NCI-H2227 (cell line): ENCODE measurements around the gene FBXO33.
A peak's percentile ranks its signal among the peaks of the same experiment; 100 is the strongest.
"Not testable (repeated sequence)": the region's sequence is repeated elsewhere in the genome, so short reads cannot be mapped to it uniquely, and the experiment has no call there.

Experiments used
- DNase-seq: peaks from one replicate; lab custom pipeline; 2025; ENCODE audit not compliant: unreplicated experiment; lab: John Stamatoyannopoulos, UW

The FBXO33 gene

DNA sequence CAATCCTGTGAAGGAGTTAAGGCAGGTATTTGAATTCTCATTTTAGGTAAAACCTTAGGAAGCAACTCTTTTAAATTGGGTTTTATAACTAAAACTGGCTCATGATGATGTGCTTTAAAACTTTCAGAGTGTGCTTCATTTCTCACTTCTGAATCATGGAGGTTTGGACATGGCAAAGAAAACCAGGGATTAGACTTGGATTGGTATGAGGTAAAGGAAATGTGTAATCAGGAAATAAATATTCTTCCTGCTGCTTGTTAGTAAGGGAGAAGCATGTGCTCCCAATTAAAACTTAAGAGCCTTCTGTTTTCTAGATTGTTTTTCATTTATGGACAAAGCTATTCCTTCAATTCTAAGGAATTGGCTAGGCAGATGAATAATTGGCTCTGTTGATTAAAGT is 57.4 kb downstream of the FBXO33 start:
- DNase-seq: no peak

DNA sequence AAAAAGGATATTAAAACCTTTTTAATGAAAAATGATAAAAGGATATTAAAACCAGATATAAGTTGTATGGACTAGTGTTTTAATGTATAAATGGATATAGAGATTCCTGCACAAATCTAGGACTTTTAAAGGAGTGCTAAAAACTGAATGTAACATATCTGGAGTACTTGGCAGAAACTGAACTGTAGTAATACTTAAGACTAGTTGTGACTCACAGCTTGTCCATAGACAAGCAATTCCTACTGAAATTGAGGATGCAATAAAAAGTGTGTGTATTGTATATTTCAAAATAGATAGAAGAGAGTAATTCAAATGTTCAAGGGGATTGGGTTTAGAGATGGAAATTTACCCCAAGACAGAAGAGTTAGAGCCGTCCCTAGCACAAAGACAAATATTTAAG is 59.6 kb downstream of the FBXO33 start:
- no peak for DNase-seq

DNA sequence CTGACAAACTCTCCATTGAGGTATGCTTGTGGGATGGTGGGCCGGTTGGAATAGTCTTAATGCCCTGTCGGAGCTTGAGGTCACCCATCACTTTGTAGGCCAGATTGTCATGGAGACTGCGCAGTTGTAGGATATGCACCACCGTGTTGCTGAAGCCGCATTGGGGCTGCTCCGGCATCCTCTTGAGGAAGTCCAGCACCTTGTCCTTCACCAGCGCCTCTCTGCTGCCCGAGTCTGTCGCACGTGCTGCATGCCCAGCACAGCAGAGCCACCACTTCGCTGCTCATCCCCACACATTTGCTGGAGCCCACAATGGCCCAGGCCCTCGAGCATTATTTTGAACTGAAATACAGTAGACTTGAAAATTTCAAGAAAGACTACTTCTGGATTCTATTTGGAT is 61.8 kb downstream of the FBXO33 start:
- no peak for DNase-seq

- DNase-seq: no peak
Measured at GRCh38 chr14:39369029-39369428, 63.2 kb downstream of the FBXO33 start.

DNA sequence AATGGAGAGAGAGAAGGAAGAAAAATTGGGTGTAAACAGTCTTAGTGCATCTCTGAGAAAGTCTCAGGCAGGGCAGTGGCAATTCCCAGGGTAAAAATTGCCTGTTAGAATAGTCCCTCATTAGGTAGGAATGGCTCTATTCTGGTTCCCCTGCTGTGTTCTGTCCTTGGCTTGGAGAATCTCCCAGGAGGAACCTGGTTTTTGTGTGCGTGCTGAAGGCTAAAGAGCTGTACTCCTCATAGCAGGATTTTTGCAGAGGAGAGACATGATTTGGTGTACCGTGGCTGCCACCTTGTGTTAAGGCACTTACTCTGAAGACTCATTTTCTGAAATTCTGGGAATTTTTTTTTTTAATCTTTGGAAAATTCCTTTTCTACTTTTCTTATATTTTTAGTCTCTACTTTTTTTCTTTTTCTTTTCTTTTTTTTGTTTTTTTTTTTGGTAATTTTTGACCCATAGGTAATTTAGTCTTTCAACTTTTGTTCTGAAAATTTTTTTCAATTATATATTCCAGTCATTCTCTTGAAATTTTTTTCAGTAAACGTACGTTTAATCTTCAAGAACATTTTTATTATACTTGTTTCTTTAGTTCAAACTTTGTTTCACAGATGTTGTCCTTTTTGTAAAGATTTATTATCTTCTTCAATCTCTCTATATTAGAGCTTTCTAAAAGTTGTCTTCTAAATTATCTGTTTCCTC is 63.8 kb downstream of the FBXO33 start:
- DNase-seq: peak; percentile 89

GRCh38 chr14:39367387-39367751 is 64.9 kb downstream of the FBXO33 start:
- no peak for DNase-seq

DNA sequence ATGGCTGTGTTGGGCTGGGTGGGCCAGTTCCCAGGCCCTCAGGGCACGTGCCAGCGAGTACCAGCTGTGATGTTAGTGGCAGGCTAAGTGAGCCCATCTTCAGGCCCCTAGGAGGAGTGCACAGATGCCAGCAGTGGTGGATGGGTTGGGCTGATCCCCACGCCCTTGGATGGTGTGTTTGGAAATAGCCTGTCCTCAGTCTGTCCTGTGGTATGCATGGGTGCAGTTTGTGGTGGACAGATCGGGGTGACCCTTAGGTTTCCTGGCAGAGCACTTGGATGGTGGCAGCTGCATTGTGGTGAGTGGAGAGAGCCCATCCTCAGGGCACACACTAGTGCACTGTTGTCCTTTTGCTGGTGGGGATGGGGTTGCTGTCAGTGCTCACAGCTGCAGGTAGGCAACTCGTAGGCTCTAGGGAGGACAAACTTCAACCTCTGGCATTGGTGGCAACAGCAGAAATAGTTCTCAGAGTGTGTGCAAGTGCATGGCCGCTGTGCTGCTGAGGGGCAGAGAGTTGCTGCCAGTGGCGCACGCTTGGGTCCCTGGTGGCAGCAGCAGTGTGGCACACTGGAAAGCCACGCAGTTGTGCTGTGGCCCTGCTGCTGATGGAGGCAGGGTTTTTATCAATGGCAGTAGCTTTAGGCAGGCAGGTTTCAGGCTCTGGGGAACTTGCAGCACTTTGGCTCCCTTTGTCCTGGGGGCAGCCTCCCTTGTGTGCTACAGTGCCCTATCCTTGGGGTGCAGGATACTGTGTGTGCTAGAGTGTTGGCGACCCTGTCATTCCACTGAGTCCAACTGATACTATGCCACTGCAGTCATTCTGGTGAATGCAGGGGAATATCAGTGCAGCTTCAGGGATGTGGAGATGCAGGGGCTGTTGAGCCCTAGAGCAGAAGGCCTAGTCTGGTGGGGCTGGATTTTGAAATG is 65.5 kb downstream of the FBXO33 start:
- DNase-seq: no peak

DNA sequence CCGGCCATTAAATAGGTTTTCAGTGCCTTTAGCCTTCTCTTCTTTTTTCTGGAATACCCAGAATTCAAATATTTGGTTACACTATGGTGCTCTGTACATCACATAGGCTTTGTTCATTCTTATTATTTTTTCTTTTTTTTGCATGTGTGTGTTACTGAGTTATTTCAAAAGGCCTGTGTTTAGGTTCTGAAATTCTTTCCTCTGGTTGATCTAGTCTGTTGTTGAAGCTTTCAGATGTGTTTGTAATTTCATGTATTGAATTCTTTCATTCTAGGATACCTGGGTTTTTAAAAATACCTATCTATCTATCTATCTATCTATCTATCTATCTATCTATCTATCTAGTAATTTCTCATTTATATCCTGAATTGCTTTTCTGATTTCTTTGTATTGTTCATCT is 66.9 kb downstream of the FBXO33 start:
- DNase-seq: no peak

GRCh38 chr14:39364509-39364908 is 67.7 kb downstream of the FBXO33 start:
- no peak for DNase-seq

GRCh38 chr14:39361556-39361955 is 70.7 kb downstream of the FBXO33 start:
- DNase-seq: not testable (repeated sequence)

DNA sequence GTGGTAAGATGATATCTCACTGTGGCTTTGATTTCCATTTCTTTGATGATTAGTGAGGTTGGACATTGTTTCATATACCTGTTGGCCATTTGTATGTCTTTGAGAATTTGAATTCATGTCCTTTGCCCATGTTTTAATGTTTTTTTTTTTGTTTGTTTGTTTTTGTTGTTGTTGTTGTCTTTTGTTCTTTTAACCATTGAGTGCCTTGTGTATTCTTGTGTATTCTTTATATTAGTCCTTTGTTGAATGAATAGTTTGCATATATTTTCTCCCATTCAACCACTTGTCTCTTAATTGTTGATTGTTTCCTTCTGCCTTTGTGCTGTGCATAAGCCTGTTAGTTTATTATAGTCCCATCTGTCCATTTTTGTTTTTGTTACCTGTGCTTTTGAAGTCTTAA is 71.9 kb downstream of the FBXO33 start:
- no peak for DNase-seq

GRCh38 chr14:39359069-39359468 is 73.2 kb downstream of the FBXO33 start:
- DNase-seq: not testable (repeated sequence)

DNA sequence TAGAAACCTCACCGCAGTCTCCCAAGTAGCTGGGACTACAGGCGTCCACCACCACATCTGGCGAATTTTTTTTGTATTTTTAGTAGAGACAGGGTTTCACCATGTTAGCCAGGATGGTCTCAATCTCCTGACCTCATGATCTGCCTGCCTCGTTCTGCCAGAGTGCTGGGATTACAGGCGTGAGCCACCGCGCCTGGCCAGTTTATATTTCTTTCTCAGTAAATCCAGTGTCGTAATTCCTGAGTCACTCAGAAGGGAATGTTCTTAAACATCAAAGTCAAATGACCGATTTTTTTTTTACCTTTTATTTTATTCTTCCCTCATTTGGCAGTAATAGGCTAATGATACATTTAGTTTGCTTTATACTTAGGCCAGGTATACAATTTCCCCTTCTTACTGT is 80.5 kb downstream of the FBXO33 start:
- no peak for DNase-seq

DNA sequence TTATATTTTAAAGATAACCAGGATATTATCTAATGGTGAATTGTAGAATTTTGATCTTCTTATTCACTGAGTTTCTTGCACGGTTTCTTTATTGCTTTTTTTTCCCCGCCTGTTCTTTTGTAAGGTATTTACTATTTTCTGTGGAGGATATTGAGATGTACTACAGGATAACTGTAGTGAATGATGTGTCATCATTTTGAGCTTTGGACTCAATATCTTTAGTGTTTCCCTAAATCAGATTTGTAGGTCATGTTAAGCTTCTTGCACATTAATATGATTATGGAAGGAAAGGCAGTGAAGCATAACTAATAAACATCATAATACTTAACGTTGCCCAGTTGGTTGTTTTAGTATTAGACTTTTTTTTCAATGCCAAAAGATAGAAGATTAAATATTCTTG is 81.4 kb downstream of the FBXO33 start:
- DNase-seq: no peak
